Breast epithelium (tissue), 4 donors: ENCODE measurements around the gene HMGCS2. TPM values are rescaled to one million over a fixed set of nuclear protein-coding genes. Genes with fewer than 3 reads are reported as not detected.

Source experiments
- DNase-seq, 2 donors: peaks; one replicate each; pipeline ENCODE4 v3.0.0-alpha.2; 2019; ENCODE audit warnings: low spot score in 2 of 2
- H3K27ac ChIP-seq, 2 donors: fragments of 200-600 bp; sonication (generic) in 1 of 2; one replicate each; pipeline ENCODE4 v1.5.1; 2016 to 2019; ENCODE audit warnings: mild to moderate bottlenecking in 1 of 2
- H3K27me3 ChIP-seq, 2 donors: fragments of 200-600 bp; sonication (generic) in 1 of 2; one replicate each; pipeline versions ENCODE4 v1.5.1 to v1.6.0; 2017 to 2019; ENCODE audit warnings: control low read depth in 1 of 2, mild to moderate bottlenecking in 1 of 2
- H3K36me3 ChIP-seq: fragments of 200-600 bp; one replicate; pipeline ENCODE4 v1.5.1; 2019
- H3K4me1 ChIP-seq, 2 donors: fragments of 200-600 bp; sonication (generic); one replicate each; pipeline ENCODE4 v1.5.1; 2016 to 2019; ENCODE audit warnings: control low read depth in 1 of 2
- H3K4me3 ChIP-seq, 3 donors: fragments of 200-600 bp; sonication (generic); 1 replicate in 2 of 3; 2 replicates in 1 of 3; pipeline ENCODE4 v1.5.1; 2016 to 2019; ENCODE audit warnings: mild to moderate bottlenecking in 3 of 3, moderate library complexity in 2 of 3
- H3K9me3 ChIP-seq, 2 donors: fragments of 200-600 bp; sonication (generic) in 1 of 2; one replicate each; pipeline ENCODE4 v1.5.1; 2016 to 2019; ENCODE audit warnings: control low read depth in 1 of 2
- POLR2A ChIP-seq: fragments of 450-650 bp; IDR thresholded peaks from one replicate; pipeline ENCODE4 v1.6.1; 2016; ENCODE audit warnings: antibody characterized with exemption, mild to moderate bottlenecking, moderate library complexity
- POLR2AphosphoS5 ChIP-seq, 3 donors: sonication (generic); formaldehyde crosslinking; IDR thresholded peaks; one replicate each; pipeline ENCODE4 v1.6.1; 2017; ENCODE audit warnings: antibody characterized with exemption in 3 of 3
- intact Hi-C: fragments of 100-400 bp; cut with DNase I; formaldehyde crosslinking; loops from one replicate; pipeline ENCODE4 v1.15.1; 2023; ENCODE audit warnings: low total_unique reads
- total RNA-seq, 3 donors: library from RNA; depleted of rRNA; stranded (reverse); fragments of >200 nt; gene quantifications; one replicate each; pipeline ENCODE4 v1.1.0, GENCODE V29; 2016
- TF ChIP-seq, protein P1 (sequence below), 3 donors: fragments of 450-650 bp; IDR thresholded peaks; one replicate each; pipeline ENCODE4 v1.5.1; 2016 to 2017; ENCODE audit warnings: antibody characterized with exemption in 3 of 3, mild to moderate bottlenecking in 3 of 3, moderate library complexity in 3 of 3

Gene HMGCS2
- total RNA-seq, 3 donors from 2014 or later: 0.16 to 142 (median 23.0) TPM

DNA sequence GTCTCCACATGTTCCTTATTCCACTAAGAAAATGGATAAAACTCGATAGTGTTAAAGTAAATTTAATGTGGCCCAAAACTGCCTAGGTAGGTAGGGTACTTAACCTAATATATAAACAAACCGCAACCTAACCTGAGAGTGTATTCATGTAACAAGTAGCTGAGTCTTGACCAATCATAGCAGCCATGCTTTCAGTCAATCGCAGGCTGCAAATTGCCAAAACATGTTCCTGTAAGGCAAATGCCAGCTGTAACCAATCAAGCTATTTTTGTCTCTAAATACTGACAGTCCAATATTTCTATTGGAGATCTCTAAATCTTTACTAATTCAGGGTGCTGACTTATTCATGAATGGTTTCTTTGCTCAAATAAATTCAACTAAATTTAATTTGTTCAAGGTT, 3.1 kb upstream of the HMGCS2 start:
- no peaks in the 10 kb centered on the region for H3K27me3 ChIP-seq
- H3K9me3 ChIP-seq: no peaks in the 10 kb centered on the region
- H3K4me3 ChIP-seq: no peak overlapping the region
- no peaks in the 10 kb centered on the region for H3K36me3 ChIP-seq
- no peak overlapping the region for H3K27ac ChIP-seq
- TF ChIP-seq POLR2A (no peak), POLR2AphosphoS5 (IDR thresholded peaks at IDR 0.05) (no peak)
- TF ChIP-seq, protein P1, sequence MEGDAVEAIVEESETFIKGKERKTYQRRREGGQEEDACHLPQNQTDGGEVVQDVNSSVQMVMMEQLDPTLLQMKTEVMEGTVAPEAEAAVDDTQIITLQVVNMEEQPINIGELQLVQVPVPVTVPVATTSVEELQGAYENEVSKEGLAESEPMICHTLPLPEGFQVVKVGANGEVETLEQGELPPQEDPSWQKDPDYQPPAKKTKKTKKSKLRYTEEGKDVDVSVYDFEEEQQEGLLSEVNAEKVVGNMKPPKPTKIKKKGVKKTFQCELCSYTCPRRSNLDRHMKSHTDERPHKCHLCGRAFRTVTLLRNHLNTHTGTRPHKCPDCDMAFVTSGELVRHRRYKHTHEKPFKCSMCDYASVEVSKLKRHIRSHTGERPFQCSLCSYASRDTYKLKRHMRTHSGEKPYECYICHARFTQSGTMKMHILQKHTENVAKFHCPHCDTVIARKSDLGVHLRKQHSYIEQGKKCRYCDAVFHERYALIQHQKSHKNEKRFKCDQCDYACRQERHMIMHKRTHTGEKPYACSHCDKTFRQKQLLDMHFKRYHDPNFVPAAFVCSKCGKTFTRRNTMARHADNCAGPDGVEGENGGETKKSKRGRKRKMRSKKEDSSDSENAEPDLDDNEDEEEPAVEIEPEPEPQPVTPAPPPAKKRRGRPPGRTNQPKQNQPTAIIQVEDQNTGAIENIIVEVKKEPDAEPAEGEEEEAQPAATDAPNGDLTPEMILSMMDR (IDR thresholded peaks at IDR 0.05): no peak
- intact Hi-C loops: no loop called here
- no peaks in the 10 kb centered on the region for H3K4me1 ChIP-seq
- no peak for DNase-seq

DNA sequence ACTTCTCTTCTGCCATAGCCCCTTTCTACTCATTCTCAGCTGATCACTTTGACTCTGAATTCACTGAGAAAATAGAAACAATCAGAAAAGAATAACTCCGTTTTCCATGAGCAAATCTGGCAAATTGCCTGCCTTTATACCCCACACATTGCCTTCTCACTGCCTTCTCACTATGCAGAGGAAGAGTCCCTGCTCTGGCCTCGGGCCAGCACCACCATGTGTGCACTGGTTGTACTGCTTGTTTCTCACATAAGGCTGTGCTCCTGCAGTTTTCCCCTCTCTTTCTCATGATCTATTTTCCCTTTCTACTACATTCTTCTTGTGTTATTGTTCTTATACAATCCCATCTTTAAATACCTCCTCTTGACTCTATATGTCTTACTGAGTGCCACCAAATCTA, 2.3 kb upstream of the HMGCS2 start:
- H3K36me3 ChIP-seq: no peaks in the 10 kb centered on the region
- no peak overlapping the region for H3K4me3 ChIP-seq
- H3K9me3 ChIP-seq: no peaks in the 10 kb centered on the region
- intact Hi-C loops: no loop called here
- no peak overlapping the region for H3K27ac ChIP-seq
- H3K27me3 ChIP-seq: no peaks in the 10 kb centered on the region
- DNase-seq: no peak
- H3K4me1 ChIP-seq: no peaks in the 10 kb centered on the region
- TF ChIP-seq POLR2A (no peak), POLR2AphosphoS5 (IDR thresholded peaks at IDR 0.05) (no peak)
- TF ChIP-seq, protein P1 (IDR thresholded peaks at IDR 0.05): no peak

DNA sequence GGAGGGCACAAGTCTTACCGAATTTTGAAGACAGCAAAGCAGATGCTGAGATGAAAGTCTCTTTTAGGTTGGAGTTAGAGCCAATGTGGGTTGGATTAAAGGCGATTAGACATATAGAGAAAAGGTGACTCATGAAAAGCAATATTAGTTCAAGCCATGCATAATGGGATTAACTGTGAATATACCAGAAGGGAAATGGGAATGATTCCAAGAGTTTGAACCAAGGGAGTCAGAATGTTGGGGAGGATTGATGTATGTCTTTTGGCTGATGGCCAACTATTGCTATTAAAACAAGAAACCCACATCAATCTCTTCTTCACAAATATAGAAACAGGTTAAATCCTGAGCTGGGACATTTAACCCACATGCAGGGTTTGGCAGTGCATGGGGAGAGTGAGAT, 1.2 kb downstream of the HMGCS2 start:
- TF ChIP-seq POLR2A: no peak
- TF ChIP-seq, protein P1 (IDR thresholded peaks at IDR 0.05): no peak
- TF ChIP-seq POLR2AphosphoS5 (IDR thresholded peaks at IDR 0.05): no peak
- Histone ChIP-seq H3K27ac (no peak overlapping the region), H3K36me3 (no peaks in the 10 kb centered on the region), H3K9me3 (peaks cover 0 to 9% of the 10 kb centered on the region in 2 donors), H3K27me3 (no peaks in the 10 kb centered on the region), H3K4me3 (no peak overlapping the region), H3K4me1 (no peaks in the 10 kb centered on the region)
- no peak for DNase-seq
- intact Hi-C loops: no loop called here

DNA sequence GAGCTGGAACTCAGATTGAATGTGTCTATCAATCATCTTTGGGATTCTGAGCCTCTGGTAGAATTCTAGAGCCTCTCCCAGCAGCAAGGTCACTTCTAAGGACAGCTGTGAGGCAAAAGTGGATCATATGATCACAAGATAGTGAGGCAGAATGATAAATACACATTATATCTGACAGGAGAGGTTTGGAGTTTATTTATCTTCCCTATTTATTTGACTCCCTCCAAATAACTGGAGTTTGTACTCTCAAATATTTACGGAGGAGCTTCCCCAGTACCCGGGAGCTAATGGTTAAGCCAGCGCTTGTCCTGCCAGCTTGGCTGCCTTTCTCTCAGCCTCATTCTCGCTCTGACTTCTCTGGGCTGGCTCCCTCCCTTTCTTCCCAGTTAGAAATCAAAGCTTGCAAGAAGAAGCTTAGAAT, 2.3 kb downstream of the HMGCS2 start:
- Histone ChIP-seq H3K36me3 (no peaks in the 10 kb centered on the region), H3K4me3 (peak overlapping the region in 1 of 3 donors; percentile 16), H3K27ac (no peak overlapping the region), H3K4me1 (no peaks in the 10 kb centered on the region), H3K9me3 (peaks cover 0 to 9% of the 10 kb centered on the region in 2 donors), H3K27me3 (no peaks in the 10 kb centered on the region)
- no peak for DNase-seq
- TF ChIP-seq POLR2AphosphoS5 (IDR thresholded peaks at IDR 0.05) (no peak), POLR2A (no peak)
- TF ChIP-seq, protein P1 (IDR thresholded peaks at IDR 0.05): no peak
- intact Hi-C loops: no loop called here

DNA sequence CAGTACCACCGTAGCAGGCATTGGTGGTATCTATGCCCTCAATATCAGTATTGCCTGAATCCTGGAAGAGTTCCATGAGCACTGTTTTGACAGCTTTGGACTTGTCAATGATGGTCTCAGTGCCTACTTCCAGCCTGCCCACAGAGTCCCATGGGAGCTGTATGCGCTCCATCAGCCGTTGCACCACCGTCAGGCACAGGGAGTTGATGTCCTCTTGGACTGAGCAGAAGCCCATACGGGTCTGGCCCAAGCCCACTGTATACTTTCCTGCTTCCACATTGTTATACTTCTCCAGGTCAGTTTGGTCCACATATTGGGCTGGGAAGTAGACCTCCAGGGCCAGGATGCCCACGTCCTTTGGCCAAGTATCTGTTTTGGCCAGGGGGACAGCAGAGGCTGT, 4.5 kb downstream of the HMGCS2 start:
- H3K27ac ChIP-seq: no peak overlapping the region
- no peak for DNase-seq
- H3K36me3 ChIP-seq: no peaks in the 10 kb centered on the region
- TF ChIP-seq POLR2A: no peak
- TF ChIP-seq POLR2AphosphoS5 (IDR thresholded peaks at IDR 0.05): no peak
- TF ChIP-seq, protein P1 (IDR thresholded peaks at IDR 0.05): no peak
- no peaks in the 10 kb centered on the region for H3K27me3 ChIP-seq
- peaks cover 0 to 9% of the 10 kb centered on the region in 2 donors for H3K9me3 ChIP-seq
- no peak overlapping the region for H3K4me3 ChIP-seq
- intact Hi-C loops: no loop called here
- no peaks in the 10 kb centered on the region for H3K4me1 ChIP-seq
